ENCODE data around the gene VEPH1. TPM values are rescaled to one million over a fixed set of nuclear protein-coding genes. Genes with fewer than 3 reads are reported as not detected.
A peak's percentile ranks its signal among the peaks of the same experiment; 100 is the strongest.

Gene VEPH1
- polyA plus RNA-seq, 3 donors from 2014 or later = 0.94 TPM; not detected in 2

GRCh38 chr3:157479464-157480243, 23.6 kb downstream of the VEPH1 start:
- Mint-ChIP-seq H3K9me3 (peaks cover 0 to 9% (median 3%) of the 10 kb centered on the region in 6 donors), H3K27me3 (ENCODE audit: low read depth in 3 of 3) (peaks cover 0 to 2% (median 0%) of the 10 kb centered on the region in 3 donors), H3K36me3 (no peaks in the 10 kb centered on the region), H3K27ac (no peak overlapping the region), H3K4me1 (no peaks in the 10 kb centered on the region), H3K4me3 (no peak overlapping the region)
- DNase-seq = no peak

GRCh38 chr3:157477441-157477840, 25.8 kb downstream of the VEPH1 start:
- DNase-seq = no peak
- H3K4me1 Mint-ChIP-seq = no peaks in the 10 kb centered on the region
- no peak overlapping the region for H3K27ac Mint-ChIP-seq
- peaks cover 0 to under 1% (median 0%) of the 10 kb centered on the region in 3 donors for H3K27me3 Mint-ChIP-seq (ENCODE audit: low read depth in 3 of 3)
- H3K4me3 Mint-ChIP-seq = no peak overlapping the region
- H3K9me3 Mint-ChIP-seq = peaks cover 0 to 2% (median 0%) of the 10 kb centered on the region in 6 donors
- H3K36me3 Mint-ChIP-seq = no peaks in the 10 kb centered on the region

- Mint-ChIP-seq H3K36me3 (no peaks in the 10 kb centered on the region), H3K4me3 (no peak overlapping the region), H3K27me3 (ENCODE audit: low read depth in 3 of 3) (no peaks in the 10 kb centered on the region), H3K9me3 (no peaks in the 10 kb centered on the region), H3K27ac (no peak overlapping the region), H3K4me1 (no peaks in the 10 kb centered on the region)
- no peak for DNase-seq
Measured at GRCh38 chr3:157475921-157476414, 27.2 kb downstream of the VEPH1 start.

GRCh38 chr3:157472648-157473047, 30.6 kb downstream of the VEPH1 start:
- DNase-seq = no peak
- peak overlapping the region in 1 of 6 donors; percentile 35 for H3K27ac Mint-ChIP-seq
- H3K9me3 Mint-ChIP-seq = peaks cover 0 to 5% (median 0%) of the 10 kb centered on the region in 6 donors
- no peaks in the 10 kb centered on the region for H3K4me1 Mint-ChIP-seq
- H3K4me3 Mint-ChIP-seq = no peak overlapping the region
- no peaks in the 10 kb centered on the region for H3K36me3 Mint-ChIP-seq
- H3K27me3 Mint-ChIP-seq (ENCODE audit: low read depth in 3 of 3) = no peaks in the 10 kb centered on the region

- DNase-seq = no peak
- H3K27me3 Mint-ChIP-seq (ENCODE audit: low read depth in 3 of 3) = no peaks in the 10 kb centered on the region
- H3K36me3 Mint-ChIP-seq = no peaks in the 10 kb centered on the region
- no peak overlapping the region for H3K27ac Mint-ChIP-seq
- no peak overlapping the region for H3K4me3 Mint-ChIP-seq
- peaks cover 0 to 5% (median 0%) of the 10 kb centered on the region in 6 donors for H3K9me3 Mint-ChIP-seq
- no peaks in the 10 kb centered on the region for H3K4me1 Mint-ChIP-seq
Measured at GRCh38 chr3:157471064-157471463, 32.2 kb downstream of the VEPH1 start.

GRCh38 chr3:157469561-157470294, 33.5 kb downstream of the VEPH1 start:
- H3K27me3 Mint-ChIP-seq (ENCODE audit: low read depth in 3 of 3) = no peaks in the 10 kb centered on the region
- no peak for DNase-seq
- no peaks in the 10 kb centered on the region for H3K36me3 Mint-ChIP-seq
- peaks cover 0 to 5% (median 0%) of the 10 kb centered on the region in 6 donors for H3K9me3 Mint-ChIP-seq
- H3K4me3 Mint-ChIP-seq = no peak overlapping the region
- no peak overlapping the region for H3K27ac Mint-ChIP-seq
- H3K4me1 Mint-ChIP-seq = no peaks in the 10 kb centered on the region

- Mint-ChIP-seq H3K36me3 (no peaks in the 10 kb centered on the region), H3K27ac (no peak overlapping the region), H3K4me3 (no peak overlapping the region), H3K9me3 (peaks cover 0 to 5% (median 0%) of the 10 kb centered on the region in 6 donors), H3K4me1 (no peaks in the 10 kb centered on the region), H3K27me3 (ENCODE audit: low read depth in 3 of 3) (peaks cover 0 to 2% (median 0%) of the 10 kb centered on the region in 3 donors)
- no peak for DNase-seq
Measured at GRCh38 chr3:157467200-157467599, 36.0 kb downstream of the VEPH1 start.

GRCh38 chr3:157465741-157466140, 37.5 kb downstream of the VEPH1 start:
- Mint-ChIP-seq H3K27me3 (ENCODE audit: low read depth in 3 of 3) (peaks cover 0 to 2% (median 0%) of the 10 kb centered on the region in 3 donors), H3K4me1 (no peaks in the 10 kb centered on the region), H3K4me3 (no peak overlapping the region), H3K27ac (no peak overlapping the region), H3K36me3 (no peaks in the 10 kb centered on the region), H3K9me3 (peaks cover 0 to 5% (median 0%) of the 10 kb centered on the region in 6 donors)
- DNase-seq = no peak

GRCh38 chr3:157464321-157464720, 38.9 kb downstream of the VEPH1 start:
- Mint-ChIP-seq H3K4me3 (no peak overlapping the region), H3K36me3 (no peaks in the 10 kb centered on the region), H3K27me3 (ENCODE audit: low read depth in 3 of 3) (peaks cover 0 to 3% (median 0%) of the 10 kb centered on the region in 3 donors), H3K9me3 (peaks cover 0 to 5% (median 0%) of the 10 kb centered on the region in 6 donors), H3K27ac (no peak overlapping the region), H3K4me1 (no peaks in the 10 kb centered on the region)
- DNase-seq = no peak

GRCh38 chr3:157463816-157464215, 39.4 kb downstream of the VEPH1 start:
- no peak for DNase-seq
- no peak overlapping the region for H3K27ac Mint-ChIP-seq
- peaks cover 0 to 5% (median 0%) of the 10 kb centered on the region in 6 donors for H3K9me3 Mint-ChIP-seq
- H3K27me3 Mint-ChIP-seq (ENCODE audit: low read depth in 3 of 3) = peaks cover 0 to 4% (median 0%) of the 10 kb centered on the region in 3 donors
- no peaks in the 10 kb centered on the region for H3K36me3 Mint-ChIP-seq
- no peak overlapping the region for H3K4me3 Mint-ChIP-seq
- no peaks in the 10 kb centered on the region for H3K4me1 Mint-ChIP-seq

GRCh38 chr3:157460253-157460652, 43.0 kb downstream of the VEPH1 start:
- H3K9me3 Mint-ChIP-seq = peaks cover 0 to 2% (median 0%) of the 10 kb centered on the region in 6 donors
- H3K4me3 Mint-ChIP-seq = no peak overlapping the region
- peaks cover 0 to 4% (median 0%) of the 10 kb centered on the region in 3 donors for H3K27me3 Mint-ChIP-seq (ENCODE audit: low read depth in 3 of 3)

GRCh38 chr3:157459706-157460105, 43.5 kb downstream of the VEPH1 start:
- Mint-ChIP-seq H3K27me3 (ENCODE audit: low read depth in 3 of 3) (peaks cover 0 to 4% (median 0%) of the 10 kb centered on the region in 3 donors), H3K27ac (no peak overlapping the region), H3K9me3 (peaks cover 0 to 2% (median 0%) of the 10 kb centered on the region in 6 donors), H3K4me1 (no peaks in the 10 kb centered on the region), H3K4me3 (no peak overlapping the region), H3K36me3 (no peaks in the 10 kb centered on the region)
- no peak for DNase-seq

More at GRCh38 chr3:157460253-157460652, 43.0 kb downstream of the VEPH1 start:
- H3K4me1 Mint-ChIP-seq = no peaks in the 10 kb centered on the region
- no peaks in the 10 kb centered on the region for H3K36me3 Mint-ChIP-seq
- H3K27ac Mint-ChIP-seq = no peak overlapping the region
- no peak for DNase-seq

- H3K9me3 Mint-ChIP-seq = peaks cover 0 to 3% (median under 1%) of the 10 kb centered on the region in 6 donors
- no peak for DNase-seq
- no peak overlapping the region for H3K4me3 Mint-ChIP-seq
- H3K36me3 Mint-ChIP-seq = no peaks in the 10 kb centered on the region
- no peaks in the 10 kb centered on the region for H3K4me1 Mint-ChIP-seq
- peaks cover 2% of the 10 kb centered on the region in 3 donors for H3K27me3 Mint-ChIP-seq (ENCODE audit: low read depth in 3 of 3)
- H3K27ac Mint-ChIP-seq = no peak overlapping the region
Measured at GRCh38 chr3:157453824-157454223, 49.4 kb downstream of the VEPH1 start.

GRCh38 chr3:157452097-157452496, 51.1 kb downstream of the VEPH1 start:
- DNase-seq = no peak
- Mint-ChIP-seq H3K36me3 (no peaks in the 10 kb centered on the region), H3K4me3 (no peak overlapping the region), H3K9me3 (peaks cover 0 to 3% (median 0%) of the 10 kb centered on the region in 6 donors), H3K27ac (no peak overlapping the region), H3K4me1 (no peaks in the 10 kb centered on the region), H3K27me3 (ENCODE audit: low read depth in 3 of 3) (peaks cover 2% of the 10 kb centered on the region in 3 donors)
